Natural killer cell (primary cell): Measurements from ENCODE around the gene PLPP3. TPM values are rescaled to one million over a fixed set of nuclear protein-coding genes. Genes with fewer than 3 reads are reported as not detected.

ENCODE experiments used
- ATAC-seq, 3 donors: fragments of 150-1000 bp in 2 of 3; fragments of 200-7000 bp in 1 of 3; cut with Tn5 transposase; 1 replicate in 1 of 3; 2 replicates in 2 of 3; pipeline ENCODE4 v1.10.0; 2021; ENCODE audit warnings: mild to moderate bottlenecking in 2 of 3, moderate library complexity in 2 of 3
- DNase-seq, 2 donors: peaks; one replicate each; pipeline versions ENCODE4 v3.0.0 to v3.0.0-alpha.2; 2013 to 2021; ENCODE audit warnings: mixed read lengths in 1 of 2
- H3K27ac ChIP-seq: one replicate; pipeline ENCODE4 v1.5.1; 2013; ENCODE audit warnings: mild to moderate bottlenecking, low read length
- H3K27me3 ChIP-seq: one replicate; pipeline ENCODE4 v1.6.1; 2013; ENCODE audit warnings: low read length; ENCODE audit not compliant: control insufficient read depth, insufficient read depth
- H3K36me3 ChIP-seq: one replicate; pipeline ENCODE4 v1.6.1; 2013; ENCODE audit warnings: low read length; ENCODE audit not compliant: control insufficient read depth, insufficient read depth
- H3K4me1 ChIP-seq: one replicate; pipeline ENCODE4 v1.6.1; 2013; ENCODE audit warnings: low read length; ENCODE audit not compliant: control insufficient read depth, insufficient read depth
- H3K4me3 ChIP-seq: one replicate; pipeline ENCODE4 v1.5.1; 2013; ENCODE audit warnings: low read length
- H3K9me3 ChIP-seq: one replicate; pipeline ENCODE4 v1.6.1; 2013; ENCODE audit warnings: low read length; ENCODE audit not compliant: control insufficient read depth, insufficient read depth
- H3K27ac Mint-ChIP-seq, 2 donors: one replicate each; pipeline ENCODE4 v1.8.0; 2022; ENCODE audit warnings: mild to moderate bottlenecking in 2 of 2, mixed read lengths in 2 of 2, moderate library complexity in 1 of 2
- H3K27me3 Mint-ChIP-seq, 2 donors: one replicate each; pipeline ENCODE4 v1.8.0; 2022; ENCODE audit warnings: low read depth in 2 of 2, mixed read lengths in 2 of 2
- H3K36me3 Mint-ChIP-seq: one replicate; pipeline ENCODE4 v1.8.0; 2022; ENCODE audit warnings: mixed read lengths
- H3K4me1 Mint-ChIP-seq, 2 donors: one replicate each; pipeline ENCODE4 v1.8.0; 2022; ENCODE audit warnings: mixed read lengths in 2 of 2
- H3K4me3 Mint-ChIP-seq: one replicate; pipeline ENCODE4 v1.8.0; 2022; ENCODE audit warnings: mild to moderate bottlenecking, moderate library complexity, mixed read lengths
- H3K9me3 Mint-ChIP-seq, 2 donors: one replicate each; pipeline ENCODE4 v1.8.0; 2022; ENCODE audit warnings: mixed read lengths in 2 of 2
- CTCF ChIP-seq: fragments of 200-600 bp; IDR thresholded peaks from one replicate; pipeline ENCODE4 v1.8.0; 2022; ENCODE audit warnings: antibody characterized with exemption
- whole genome bisulfite sequencing: methylation state at CpG from one replicate; pipeline ENCODE4 v1.1.7; 2013; ENCODE audit warnings: missing lambda C conversion rate; ENCODE audit not compliant: insufficient coverage; 5-methylcytosine and 5-hydroxymethylcytosine counted together
- intact Hi-C: fragments of 100-400 bp; cut with micrococcal nuclease; formaldehyde crosslinking; loops from one replicate; pipeline ENCODE4 v1.14.2; 2022
- total RNA-seq, 4 donors: library from RNA; stranded (reverse); fragments of 120-200 nt in 1 of 4; gene quantifications; one replicate each; pipeline versions ENCODE4 v1.2.3 to v1.2.4, GENCODE V29; 2013 to 2022

Gene PLPP3
- total RNA-seq, 3 donors from 2014 or later (not counting 1 experiment from before 2014, with no cell fraction given), result 0.11 to 0.50 TPM; not detected in 1

- Histone ChIP-seq H3K27me3 (no peaks in the 10 kb centered on the region), H3K4me3 (no peak overlapping the region), H3K27ac (no peak overlapping the region), H3K9me3 (no peaks in the 10 kb centered on the region), H3K4me1 (no peaks in the 10 kb centered on the region), H3K36me3 (no peaks in the 10 kb centered on the region)
- Mint-ChIP-seq H3K27ac (no peak overlapping the region), H3K27me3 (peaks cover 11 to 13% of the 10 kb centered on the region in 2 donors), H3K9me3 (no peaks in the 10 kb centered on the region), H3K4me3 (no peak overlapping the region), H3K36me3 (no peaks in the 10 kb centered on the region), H3K4me1 (no peaks in the 10 kb centered on the region)
- DNase-seq (no peak), ATAC-seq (no peak)
- intact Hi-C loops, result no loop called here
- no peak for TF ChIP-seq CTCF
- 90% methylated on average over 9 of the region's 10 CpGs for WGBS
These were observed 125.8 kb downstream of the PLPP3 start for GRCh38 chr1:56453417-56454078.

- Histone ChIP-seq H3K27ac (no peak overlapping the region), H3K27me3 (no peaks in the 10 kb centered on the region), H3K4me3 (no peak overlapping the region), H3K4me1 (no peaks in the 10 kb centered on the region), H3K9me3 (no peaks in the 10 kb centered on the region), H3K36me3 (no peaks in the 10 kb centered on the region)
- no peak for TF ChIP-seq CTCF
- intact Hi-C loops, result no loop called here
- WGBS, result 90% methylated on average over 4 of the region's 4 CpGs
- H3K36me3 Mint-ChIP-seq, result no peaks in the 10 kb centered on the region
- no peak overlapping the region for H3K27ac Mint-ChIP-seq
- H3K4me1 Mint-ChIP-seq, result no peaks in the 10 kb centered on the region
- no peak overlapping the region for H3K4me3 Mint-ChIP-seq
- H3K9me3 Mint-ChIP-seq, result no peaks in the 10 kb centered on the region
- H3K27me3 Mint-ChIP-seq, result peaks cover 11 to 13% of the 10 kb centered on the region in 2 donors
- DNase-seq (no peak), ATAC-seq (no peak)
These were observed 126.3 kb downstream of the PLPP3 start for GRCh38 chr1:56453016-56453415.

GRCh38 chr1:56452027-56453011, 127.0 kb downstream of the PLPP3 start:
- ATAC-seq (no peak), DNase-seq (no peak)
- Mint-ChIP-seq H3K27me3 (peaks cover 11 to 13% of the 10 kb centered on the region in 2 donors), H3K27ac (no peak overlapping the region), H3K36me3 (no peaks in the 10 kb centered on the region), H3K9me3 (no peaks in the 10 kb centered on the region), H3K4me3 (no peak overlapping the region), H3K4me1 (no peaks in the 10 kb centered on the region)
- no peaks in the 10 kb centered on the region for H3K9me3 ChIP-seq
- no peak for TF ChIP-seq CTCF
- H3K27ac ChIP-seq, result no peak overlapping the region
- H3K4me1 ChIP-seq, result no peaks in the 10 kb centered on the region
- WGBS, result 85% methylated on average over 3 of the region's 3 CpGs
- intact Hi-C loops, result no loop called here
- no peaks in the 10 kb centered on the region for H3K27me3 ChIP-seq
- H3K4me3 ChIP-seq, result no peak overlapping the region
- no peaks in the 10 kb centered on the region for H3K36me3 ChIP-seq
